Natural killer cell (primary cell): ENCODE data around the gene KCTD21. TPM values are rescaled to one million over a fixed set of nuclear protein-coding genes. Genes with fewer than 3 reads are reported as not detected.

Experiments used
- ATAC-seq, 3 donors: fragments of 150-1000 bp in 2 of 3; fragments of 200-7000 bp in 1 of 3; cut with Tn5 transposase; 1 replicate in 1 of 3; 2 replicates in 2 of 3; pipeline ENCODE4 v1.10.0; 2021; ENCODE audit warnings: mild to moderate bottlenecking in 2 of 3, moderate library complexity in 2 of 3
- DNase-seq, 2 donors: peaks; one replicate each; pipeline versions ENCODE4 v3.0.0 to v3.0.0-alpha.2; 2013 to 2021; ENCODE audit warnings: mixed read lengths in 1 of 2
- H3K27ac ChIP-seq: one replicate; pipeline ENCODE4 v1.5.1; 2013; ENCODE audit warnings: mild to moderate bottlenecking, low read length
- H3K27me3 ChIP-seq: one replicate; pipeline ENCODE4 v1.6.1; 2013; ENCODE audit warnings: low read length; ENCODE audit not compliant: control insufficient read depth, insufficient read depth
- H3K36me3 ChIP-seq: one replicate; pipeline ENCODE4 v1.6.1; 2013; ENCODE audit warnings: low read length; ENCODE audit not compliant: control insufficient read depth, insufficient read depth
- H3K4me1 ChIP-seq: one replicate; pipeline ENCODE4 v1.6.1; 2013; ENCODE audit warnings: low read length; ENCODE audit not compliant: control insufficient read depth, insufficient read depth
- H3K4me3 ChIP-seq: one replicate; pipeline ENCODE4 v1.5.1; 2013; ENCODE audit warnings: low read length
- H3K9me3 ChIP-seq: one replicate; pipeline ENCODE4 v1.6.1; 2013; ENCODE audit warnings: low read length; ENCODE audit not compliant: control insufficient read depth, insufficient read depth
- H3K27ac Mint-ChIP-seq, 2 donors: one replicate each; pipeline ENCODE4 v1.8.0; 2022; ENCODE audit warnings: mild to moderate bottlenecking in 2 of 2, mixed read lengths in 2 of 2, moderate library complexity in 1 of 2
- H3K27me3 Mint-ChIP-seq, 2 donors: one replicate each; pipeline ENCODE4 v1.8.0; 2022; ENCODE audit warnings: low read depth in 2 of 2, mixed read lengths in 2 of 2
- H3K36me3 Mint-ChIP-seq: one replicate; pipeline ENCODE4 v1.8.0; 2022; ENCODE audit warnings: mixed read lengths
- H3K4me1 Mint-ChIP-seq, 2 donors: one replicate each; pipeline ENCODE4 v1.8.0; 2022; ENCODE audit warnings: mixed read lengths in 2 of 2
- H3K4me3 Mint-ChIP-seq: one replicate; pipeline ENCODE4 v1.8.0; 2022; ENCODE audit warnings: mild to moderate bottlenecking, moderate library complexity, mixed read lengths
- H3K9me3 Mint-ChIP-seq, 2 donors: one replicate each; pipeline ENCODE4 v1.8.0; 2022; ENCODE audit warnings: mixed read lengths in 2 of 2
- CTCF ChIP-seq: fragments of 200-600 bp; IDR thresholded peaks from one replicate; pipeline ENCODE4 v1.8.0; 2022; ENCODE audit warnings: antibody characterized with exemption
- WGBS: methylation state at CpG from one replicate; pipeline ENCODE4 v1.1.7; 2013; ENCODE audit warnings: missing lambda C conversion rate; ENCODE audit not compliant: insufficient coverage; 5-methylcytosine and 5-hydroxymethylcytosine counted together
- intact Hi-C: fragments of 100-400 bp; cut with micrococcal nuclease; formaldehyde crosslinking; loops from one replicate; pipeline ENCODE4 v1.14.2; 2022
- total RNA-seq, 4 donors: library from RNA; stranded (reverse); fragments of 120-200 nt in 1 of 4; gene quantifications; one replicate each; pipeline versions ENCODE4 v1.2.3 to v1.2.4, GENCODE V29; 2013 to 2022

KCTD21 gene
- total RNA-seq, 3 donors from 2014 or later (not counting 1 experiment from before 2014, with no cell fraction given) = 1.7 to 2.7 (median 2.2) TPM

GRCh38 chr11:78211565-78211964 lies 23.1 kb upstream of the KCTD21 start:
- Histone ChIP-seq H3K36me3 (peaks cover 12% of the 10 kb centered on the region), H3K27me3 (no peaks in the 10 kb centered on the region), H3K9me3 (no peaks in the 10 kb centered on the region), H3K27ac (no peak overlapping the region), H3K4me1 (no peaks in the 10 kb centered on the region), H3K4me3 (no peak overlapping the region)
- intact Hi-C loops = no loop called here
- Mint-ChIP-seq H3K27ac (no peak overlapping the region), H3K9me3 (no peaks in the 10 kb centered on the region), H3K4me3 (no peak overlapping the region), H3K4me1 (no peaks in the 10 kb centered on the region), H3K27me3 (no peaks in the 10 kb centered on the region), H3K36me3 (no peaks in the 10 kb centered on the region)
- ATAC-seq (no peak), DNase-seq (no peak)
- TF ChIP-seq CTCF = no peak
- WGBS = 86% methylated on average over 5 of the region's 5 CpGs

- no peaks in the 10 kb centered on the region for H3K27me3 ChIP-seq
- no peaks in the 10 kb centered on the region for H3K9me3 ChIP-seq
- Mint-ChIP-seq H3K4me1 (no peaks in the 10 kb centered on the region), H3K36me3 (no peaks in the 10 kb centered on the region), H3K9me3 (no peaks in the 10 kb centered on the region), H3K4me3 (no peak overlapping the region), H3K27ac (no peak overlapping the region), H3K27me3 (no peaks in the 10 kb centered on the region)
- intact Hi-C loops = no loop called here
- no peak for ATAC-seq
- H3K36me3 ChIP-seq = peaks cover 12% of the 10 kb centered on the region
- H3K27ac ChIP-seq = no peak overlapping the region
- H3K4me1 ChIP-seq = no peaks in the 10 kb centered on the region
- no peak for TF ChIP-seq CTCF
- H3K4me3 ChIP-seq = no peak overlapping the region
- WGBS = 93% methylated on average over 31 of the region's 31 CpGs
- no peak for DNase-seq
Measured at GRCh38 chr11:78210000-78210608, 21.7 kb upstream of the KCTD21 start.

- H3K9me3 ChIP-seq = no peaks in the 10 kb centered on the region
- no peak for DNase-seq
- no peaks in the 10 kb centered on the region for H3K4me1 ChIP-seq
- intact Hi-C loops = no loop called here
- H3K27ac ChIP-seq = no peak overlapping the region
- Mint-ChIP-seq H3K4me3 (no peak overlapping the region), H3K27me3 (no peaks in the 10 kb centered on the region), H3K9me3 (no peaks in the 10 kb centered on the region), H3K27ac (no peak overlapping the region), H3K4me1 (no peaks in the 10 kb centered on the region), H3K36me3 (no peaks in the 10 kb centered on the region)
- no peak overlapping the region for H3K4me3 ChIP-seq
- H3K36me3 ChIP-seq = peaks cover 7% of the 10 kb centered on the region
- ATAC-seq = no peak
- no peaks in the 10 kb centered on the region for H3K27me3 ChIP-seq
- WGBS = 96% methylated on average over 18 of the region's 18 CpGs
- no peak for TF ChIP-seq CTCF
Measured at GRCh38 chr11:78209478-78209877, 21.1 kb upstream of the KCTD21 start.
